ENCODE measurements around the gene ASF1B. TPM values are rescaled to one million over a fixed set of nuclear protein-coding genes. Genes with fewer than 3 reads are reported as not detected.

The ASF1B gene
- total RNA-seq, 1 experiment from 2014 or later = 38.4 TPM

DNA sequence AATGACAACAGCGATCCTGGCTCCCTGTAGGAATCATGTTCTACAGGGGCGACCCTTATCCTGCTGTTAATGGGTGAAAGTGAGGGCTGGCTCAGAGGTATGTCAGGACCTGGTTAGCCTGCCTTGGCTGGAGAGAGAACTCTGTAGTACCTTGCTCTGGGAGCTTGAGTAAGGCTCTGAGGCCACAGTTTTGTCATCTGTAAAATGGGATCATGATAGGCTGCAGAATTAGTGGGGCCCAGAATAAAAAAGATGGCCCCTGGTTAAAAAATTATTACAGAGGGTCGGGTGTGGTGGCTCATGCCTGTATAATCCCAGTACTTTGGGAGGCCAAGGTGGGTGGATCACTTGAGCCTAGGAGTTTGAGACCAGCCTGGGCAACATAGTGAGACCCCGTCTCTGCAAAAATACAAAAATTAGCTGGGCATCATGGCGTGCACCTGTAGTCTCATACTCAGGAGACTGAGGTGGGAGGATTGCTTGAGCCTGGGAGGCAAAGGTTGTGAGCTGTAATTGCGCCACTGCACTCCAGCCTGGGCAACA is 35.3 kb downstream of the ASF1B start:
- Mint-ChIP-seq H3K36me3 (no peaks in the 10 kb centered on the region), H3K4me1 (no peaks in the 10 kb centered on the region), H3K9me3 (no peaks in the 10 kb centered on the region), H3K27me3 (ENCODE audit: low read depth) (no peaks in the 10 kb centered on the region), H3K27ac (no peak overlapping the region), H3K4me3 (no peak overlapping the region)
- ChIA-PET CTCF (interaction anchor here (0.7 to 1.3 kb wide), 2 partner anchors 12 to 14 kb away, joined by 3 read pairs; a partner anchor contains a TSS), POLR2A (interaction anchor here (0.6 kb wide), 1 partner anchor 233 kb away, joined by 6 read pairs; no protein-coding TSS in a partner anchor)
- no peak for DNase-seq (ENCODE audit: low spot score)
- TF ChIP-seq, protein P1, sequence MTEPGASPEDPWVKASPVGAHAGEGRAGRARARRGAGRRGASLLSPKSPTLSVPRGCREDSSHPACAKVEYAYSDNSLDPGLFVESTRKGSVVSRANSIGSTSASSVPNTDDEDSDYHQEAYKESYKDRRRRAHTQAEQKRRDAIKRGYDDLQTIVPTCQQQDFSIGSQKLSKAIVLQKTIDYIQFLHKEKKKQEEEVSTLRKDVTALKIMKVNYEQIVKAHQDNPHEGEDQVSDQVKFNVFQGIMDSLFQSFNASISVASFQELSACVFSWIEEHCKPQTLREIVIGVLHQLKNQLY (CRISPR knock-in tag; IDR thresholded peaks at IDR 0.05) = no peak
- TF ChIP-seq, protein P2, sequence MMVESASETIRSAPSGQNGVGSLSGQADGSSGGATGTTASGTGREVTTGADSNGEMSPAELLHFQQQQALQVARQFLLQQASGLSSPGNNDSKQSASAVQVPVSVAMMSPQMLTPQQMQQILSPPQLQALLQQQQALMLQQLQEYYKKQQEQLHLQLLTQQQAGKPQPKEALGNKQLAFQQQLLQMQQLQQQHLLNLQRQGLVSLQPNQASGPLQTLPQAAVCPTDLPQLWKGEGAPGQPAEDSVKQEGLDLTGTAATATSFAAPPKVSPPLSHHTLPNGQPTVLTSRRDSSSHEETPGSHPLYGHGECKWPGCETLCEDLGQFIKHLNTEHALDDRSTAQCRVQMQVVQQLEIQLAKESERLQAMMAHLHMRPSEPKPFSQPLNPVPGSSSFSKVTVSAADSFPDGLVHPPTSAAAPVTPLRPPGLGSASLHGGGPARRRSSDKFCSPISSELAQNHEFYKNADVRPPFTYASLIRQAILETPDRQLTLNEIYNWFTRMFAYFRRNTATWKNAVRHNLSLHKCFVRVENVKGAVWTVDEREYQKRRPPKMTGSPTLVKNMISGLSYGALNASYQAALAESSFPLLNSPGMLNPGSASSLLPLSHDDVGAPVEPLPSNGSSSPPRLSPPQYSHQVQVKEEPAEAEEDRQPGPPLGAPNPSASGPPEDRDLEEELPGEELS (CRISPR knock-in tag; IDR thresholded peaks at IDR 0.05) = no peak
- TF ChIP-seq IRF2 (CRISPR knock-in tag; IDR thresholded peaks at IDR 0.05; ENCODE audit: borderline replicate concordance, low read depth) = no peak
- TF ChIP-seq, protein P3, sequence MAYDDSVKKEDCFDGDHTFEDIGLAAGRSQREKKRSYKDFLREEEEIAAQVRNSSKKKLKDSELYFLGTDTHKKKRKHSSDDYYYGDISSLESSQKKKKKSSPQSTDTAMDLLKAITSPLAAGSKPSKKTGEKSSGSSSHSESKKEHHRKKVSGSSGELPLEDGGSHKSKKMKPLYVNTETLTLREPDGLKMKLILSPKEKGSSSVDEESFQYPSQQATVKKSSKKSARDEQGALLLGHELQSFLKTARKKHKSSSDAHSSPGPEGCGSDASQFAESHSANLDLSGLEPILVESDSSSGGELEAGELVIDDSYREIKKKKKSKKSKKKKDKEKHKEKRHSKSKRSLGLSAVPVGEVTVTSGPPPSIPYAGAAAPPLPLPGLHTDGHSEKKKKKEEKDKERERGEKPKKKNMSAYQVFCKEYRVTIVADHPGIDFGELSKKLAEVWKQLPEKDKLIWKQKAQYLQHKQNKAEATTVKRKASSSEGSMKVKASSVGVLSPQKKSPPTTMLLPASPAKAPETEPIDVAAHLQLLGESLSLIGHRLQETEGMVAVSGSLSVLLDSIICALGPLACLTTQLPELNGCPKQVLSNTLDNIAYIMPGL (CRISPR knock-in tag; IDR thresholded peaks at IDR 0.05) = no peak
- no peak for TF ChIP-seq ATF1 (CRISPR knock-in tag; IDR thresholded peaks at IDR 0.05)
- no peak for TF ChIP-seq ZNF416 (CRISPR knock-in tag; IDR thresholded peaks at IDR 0.05)
- no peak for ATAC-seq

DNA sequence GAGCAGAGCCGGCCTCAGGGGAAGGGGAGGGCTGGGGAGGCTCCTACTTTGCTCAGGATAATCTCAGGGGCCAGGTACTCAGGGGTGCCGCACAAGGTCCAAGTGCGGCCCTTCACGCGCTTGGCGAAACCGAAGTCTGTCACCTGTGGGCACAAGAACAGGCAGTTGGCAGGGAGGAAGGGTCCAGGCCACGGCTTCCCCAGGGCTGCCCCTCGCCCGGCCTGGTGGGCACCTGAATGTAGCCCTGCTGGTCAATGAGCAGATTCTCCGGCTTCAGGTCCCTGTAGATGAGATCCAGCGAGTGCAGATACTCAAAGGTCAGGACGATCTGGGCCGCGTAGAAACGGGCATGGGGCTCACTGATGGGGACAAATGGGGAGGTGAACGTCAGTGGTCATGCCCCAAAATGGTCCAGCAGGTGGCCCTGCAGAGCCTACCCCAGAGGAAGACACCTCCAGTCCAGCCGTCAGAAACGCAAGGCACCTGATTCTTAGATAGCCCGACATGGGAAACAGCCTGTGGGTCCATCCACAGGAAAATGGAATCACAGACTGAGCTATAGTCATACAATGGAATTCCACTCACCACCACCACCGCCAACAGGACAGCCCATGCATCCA is 38.7 kb downstream of the ASF1B start:
- ChIA-PET CTCF (interaction anchor here (1.1 kb wide), 1 partner anchor 26 kb away, joined by 3 read pairs; the partner anchor contains the start of gene MISP3), POLR2A (no interaction called here)
- peak; percentile 53 for DNase-seq (ENCODE audit: low spot score)
- H3K9me3 Mint-ChIP-seq = peaks cover 13% of the 10 kb centered on the region
- no peak overlapping the region for H3K4me3 Mint-ChIP-seq
- H3K4me1 Mint-ChIP-seq = no peaks in the 10 kb centered on the region
- peak; percentile 69 for ATAC-seq
- no peak for TF ChIP-seq MYBL2 (CRISPR knock-in tag; IDR thresholded peaks at IDR 0.05)
- TF ChIP-seq, protein P4, sequence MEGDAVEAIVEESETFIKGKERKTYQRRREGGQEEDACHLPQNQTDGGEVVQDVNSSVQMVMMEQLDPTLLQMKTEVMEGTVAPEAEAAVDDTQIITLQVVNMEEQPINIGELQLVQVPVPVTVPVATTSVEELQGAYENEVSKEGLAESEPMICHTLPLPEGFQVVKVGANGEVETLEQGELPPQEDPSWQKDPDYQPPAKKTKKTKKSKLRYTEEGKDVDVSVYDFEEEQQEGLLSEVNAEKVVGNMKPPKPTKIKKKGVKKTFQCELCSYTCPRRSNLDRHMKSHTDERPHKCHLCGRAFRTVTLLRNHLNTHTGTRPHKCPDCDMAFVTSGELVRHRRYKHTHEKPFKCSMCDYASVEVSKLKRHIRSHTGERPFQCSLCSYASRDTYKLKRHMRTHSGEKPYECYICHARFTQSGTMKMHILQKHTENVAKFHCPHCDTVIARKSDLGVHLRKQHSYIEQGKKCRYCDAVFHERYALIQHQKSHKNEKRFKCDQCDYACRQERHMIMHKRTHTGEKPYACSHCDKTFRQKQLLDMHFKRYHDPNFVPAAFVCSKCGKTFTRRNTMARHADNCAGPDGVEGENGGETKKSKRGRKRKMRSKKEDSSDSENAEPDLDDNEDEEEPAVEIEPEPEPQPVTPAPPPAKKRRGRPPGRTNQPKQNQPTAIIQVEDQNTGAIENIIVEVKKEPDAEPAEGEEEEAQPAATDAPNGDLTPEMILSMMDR (IDR thresholded peaks at IDR 0.05) = 0 out of 2 replicates have a peak, but pooled peaks have one; percentile 6
- TF ChIP-seq, protein P5, sequence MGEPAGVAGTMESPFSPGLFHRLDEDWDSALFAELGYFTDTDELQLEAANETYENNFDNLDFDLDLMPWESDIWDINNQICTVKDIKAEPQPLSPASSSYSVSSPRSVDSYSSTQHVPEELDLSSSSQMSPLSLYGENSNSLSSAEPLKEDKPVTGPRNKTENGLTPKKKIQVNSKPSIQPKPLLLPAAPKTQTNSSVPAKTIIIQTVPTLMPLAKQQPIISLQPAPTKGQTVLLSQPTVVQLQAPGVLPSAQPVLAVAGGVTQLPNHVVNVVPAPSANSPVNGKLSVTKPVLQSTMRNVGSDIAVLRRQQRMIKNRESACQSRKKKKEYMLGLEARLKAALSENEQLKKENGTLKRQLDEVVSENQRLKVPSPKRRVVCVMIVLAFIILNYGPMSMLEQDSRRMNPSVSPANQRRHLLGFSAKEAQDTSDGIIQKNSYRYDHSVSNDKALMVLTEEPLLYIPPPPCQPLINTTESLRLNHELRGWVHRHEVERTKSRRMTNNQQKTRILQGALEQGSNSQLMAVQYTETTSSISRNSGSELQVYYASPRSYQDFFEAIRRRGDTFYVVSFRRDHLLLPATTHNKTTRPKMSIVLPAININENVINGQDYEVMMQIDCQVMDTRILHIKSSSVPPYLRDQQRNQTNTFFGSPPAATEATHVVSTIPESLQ (CRISPR knock-in tag; IDR thresholded peaks at IDR 0.05) = no peak
- no peak overlapping the region for H3K27ac Mint-ChIP-seq
- H3K36me3 Mint-ChIP-seq = peaks cover 12% of the 10 kb centered on the region
- H3K27me3 Mint-ChIP-seq (ENCODE audit: low read depth) = peaks cover 19% of the 10 kb centered on the region

DNA sequence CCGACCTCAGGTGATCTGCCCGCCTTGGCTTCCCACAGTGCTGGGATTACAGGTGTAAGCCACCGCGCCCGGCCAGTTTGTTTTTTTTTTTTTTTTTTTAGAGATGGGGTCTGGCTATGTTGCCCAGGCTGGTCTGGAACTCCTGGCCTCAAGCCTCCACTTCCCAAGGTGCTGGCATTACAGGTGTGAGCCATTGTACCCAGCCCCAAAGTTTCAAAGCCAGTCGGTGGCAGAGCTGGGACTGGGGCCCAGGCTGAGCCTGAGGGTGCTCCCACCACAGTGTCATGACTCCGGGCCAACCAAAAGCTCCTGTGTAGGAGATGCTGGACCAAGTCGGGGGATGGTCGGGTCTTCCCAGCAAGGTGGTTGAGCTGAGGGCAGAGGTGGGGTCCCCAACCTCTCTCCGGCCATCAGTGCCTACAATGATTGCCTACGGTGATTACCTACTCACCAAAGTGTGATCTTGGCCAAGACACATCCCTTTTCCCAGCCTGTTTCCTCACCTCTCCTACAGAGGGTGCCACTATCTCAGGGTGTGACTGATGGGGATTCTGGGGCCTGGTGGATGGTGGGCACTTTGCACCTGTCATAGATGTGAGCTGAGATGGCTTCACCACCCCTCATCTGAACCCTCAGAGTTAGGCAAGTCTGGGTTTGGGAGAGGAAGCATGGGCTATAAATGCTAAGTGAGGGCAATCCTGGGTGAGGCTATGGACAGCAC is 40.0 kb downstream of the ASF1B start:
- CTCF ChIA-PET = interaction anchor here (0.6 to 2.2 kb wide), 9 partner anchors 11 to 391 kb away, joined by 3 to 19 read pairs (median 5); partner anchors contain the start of genes ASF1B and PRKACA
- ATAC-seq (peak; percentile 66), DNase-seq (ENCODE audit: low spot score) (no peak)
- peak overlapping the region; percentile 9; the same call in 1 of the 2 replicates for H3K27ac Mint-ChIP-seq
- no peak overlapping the region for H3K4me3 Mint-ChIP-seq
- peaks cover 13% of the 10 kb centered on the region for H3K9me3 Mint-ChIP-seq
- POLR2A ChIA-PET = no interaction called here
- H3K27me3 Mint-ChIP-seq (ENCODE audit: low read depth) = peaks cover 22% of the 10 kb centered on the region
- H3K36me3 Mint-ChIP-seq = peaks cover 12% of the 10 kb centered on the region
- TF ChIP-seq RELA (CRISPR knock-in tag; IDR thresholded peaks at IDR 0.05; ENCODE audit: borderline replicate concordance) = no peak
- TF ChIP-seq ZNF121 (CRISPR knock-in tag; IDR thresholded peaks at IDR 0.05) = peak; percentile 78
- TF ChIP-seq MYBL2 (CRISPR knock-in tag; IDR thresholded peaks at IDR 0.05) = no peak
- H3K4me1 Mint-ChIP-seq = peaks cover 8% of the 10 kb centered on the region

Measured in WTC11 (cell line).